IMR-90 (cell line): ENCODE data around the gene MRPL44.
A peak's percentile ranks its signal among the peaks of the same experiment; 100 is the strongest.

Source experiments
- BHLHE40 ChIP-seq: fragments of 150-350 bp; IDR thresholded peaks from 2 replicates; pipeline ENCODE4 v1.6.1; 2016; ENCODE audit warnings: mild to moderate bottlenecking, low read depth, low read length
- CEBPB ChIP-seq: IDR thresholded peaks from 2 replicates; pipeline ENCODE4 v1.6.1; 2012; ENCODE audit warnings: low read depth, low read length, improper control_type of control experiment
- CHD1 ChIP-seq: IDR thresholded peaks from 2 replicates; pipeline ENCODE4 v1.6.1; 2012; ENCODE audit warnings: low read depth, low read length, improper control_type of control experiment
- FOS ChIP-seq: fragments of 150-350 bp; IDR thresholded peaks from 2 replicates; pipeline ENCODE4 v1.6.1; 2016; ENCODE audit warnings: low read depth, low read length
- MAFK ChIP-seq: IDR thresholded peaks from 2 replicates; pipeline ENCODE4 v1.6.1; 2012; ENCODE audit warnings: low read depth, low read length, improper control_type of control experiment
- MAZ ChIP-seq: IDR thresholded peaks from 2 replicates; pipeline ENCODE4 v1.6.1; 2012; ENCODE audit warnings: low read depth, mild to moderate bottlenecking, low read length, improper control_type of control experiment, moderate library complexity, borderline replicate concordance
- MXI1 ChIP-seq: IDR thresholded peaks from 2 replicates; pipeline ENCODE4 v1.6.1; 2012; ENCODE audit warnings: low read depth, mild to moderate bottlenecking, low read length, moderate library complexity, borderline replicate concordance
- POLR2A ChIP-seq: IDR thresholded peaks from 2 replicates; pipeline ENCODE4 v1.6.1; 2012; ENCODE audit warnings: mild to moderate bottlenecking, low read depth, low read length
- RAD21 ChIP-seq: IDR thresholded peaks from 2 replicates; pipeline ENCODE4 v1.6.1; 2012; ENCODE audit warnings: low read length, improper control_type of control experiment
- RCOR1 ChIP-seq: IDR thresholded peaks from 2 replicates; pipeline ENCODE4 v1.6.1; 2012; ENCODE audit warnings: mild to moderate bottlenecking, low read length, improper control_type of control experiment; ENCODE audit not compliant: insufficient replicate concordance
- SMC3 ChIP-seq: fragments of 150-350 bp; IDR thresholded peaks from 2 replicates; pipeline ENCODE4 v1.6.1; 2016; ENCODE audit warnings: low read depth, mild to moderate bottlenecking, antibody characterized with exemption, low read length, moderate library complexity
- TF ChIP-seq, protein P1 (sequence below): conservative IDR thresholded peaks from 2 replicates; pipeline ENCODE4 v1.5.1; 2012; ENCODE audit warnings: mild to moderate bottlenecking, low read depth, low read length, improper control_type of control experiment
- TF ChIP-seq, protein P2 (sequence below): fragments of 150-350 bp; IDR thresholded peaks from 2 replicates; pipeline ENCODE4 v1.6.1; 2017; ENCODE audit warnings: mild to moderate bottlenecking, antibody characterized with exemption, low read length, low read depth
- TF ChIP-seq, protein P3 (sequence below): fragments of 150-350 bp; IDR thresholded peaks from 2 replicates; pipeline ENCODE4 v1.6.1; 2016; ENCODE audit warnings: low read depth, mild to moderate bottlenecking, low read length, moderate library complexity, borderline replicate concordance

- TF ChIP-seq RAD21 (peak; percentile 33), CEBPB (no peak), POLR2A (peak; percentile 87), MXI1 (no peak; the same call in 1 of the 2 replicates), MAZ (peak; percentile 94), RCOR1 (peak; percentile 69), SMC3 (peak; percentile 25), FOS (no peak), CHD1 (no peak), BHLHE40 (no peak), MAFK (peak; percentile 89)
- TF ChIP-seq, protein P1, sequence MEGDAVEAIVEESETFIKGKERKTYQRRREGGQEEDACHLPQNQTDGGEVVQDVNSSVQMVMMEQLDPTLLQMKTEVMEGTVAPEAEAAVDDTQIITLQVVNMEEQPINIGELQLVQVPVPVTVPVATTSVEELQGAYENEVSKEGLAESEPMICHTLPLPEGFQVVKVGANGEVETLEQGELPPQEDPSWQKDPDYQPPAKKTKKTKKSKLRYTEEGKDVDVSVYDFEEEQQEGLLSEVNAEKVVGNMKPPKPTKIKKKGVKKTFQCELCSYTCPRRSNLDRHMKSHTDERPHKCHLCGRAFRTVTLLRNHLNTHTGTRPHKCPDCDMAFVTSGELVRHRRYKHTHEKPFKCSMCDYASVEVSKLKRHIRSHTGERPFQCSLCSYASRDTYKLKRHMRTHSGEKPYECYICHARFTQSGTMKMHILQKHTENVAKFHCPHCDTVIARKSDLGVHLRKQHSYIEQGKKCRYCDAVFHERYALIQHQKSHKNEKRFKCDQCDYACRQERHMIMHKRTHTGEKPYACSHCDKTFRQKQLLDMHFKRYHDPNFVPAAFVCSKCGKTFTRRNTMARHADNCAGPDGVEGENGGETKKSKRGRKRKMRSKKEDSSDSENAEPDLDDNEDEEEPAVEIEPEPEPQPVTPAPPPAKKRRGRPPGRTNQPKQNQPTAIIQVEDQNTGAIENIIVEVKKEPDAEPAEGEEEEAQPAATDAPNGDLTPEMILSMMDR = no peak
- TF ChIP-seq, protein P2, sequence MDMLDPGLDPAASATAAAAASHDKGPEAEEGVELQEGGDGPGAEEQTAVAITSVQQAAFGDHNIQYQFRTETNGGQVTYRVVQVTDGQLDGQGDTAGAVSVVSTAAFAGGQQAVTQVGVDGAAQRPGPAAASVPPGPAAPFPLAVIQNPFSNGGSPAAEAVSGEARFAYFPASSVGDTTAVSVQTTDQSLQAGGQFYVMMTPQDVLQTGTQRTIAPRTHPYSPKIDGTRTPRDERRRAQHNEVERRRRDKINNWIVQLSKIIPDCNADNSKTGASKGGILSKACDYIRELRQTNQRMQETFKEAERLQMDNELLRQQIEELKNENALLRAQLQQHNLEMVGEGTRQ = peak; percentile 80
- TF ChIP-seq, protein P3, sequence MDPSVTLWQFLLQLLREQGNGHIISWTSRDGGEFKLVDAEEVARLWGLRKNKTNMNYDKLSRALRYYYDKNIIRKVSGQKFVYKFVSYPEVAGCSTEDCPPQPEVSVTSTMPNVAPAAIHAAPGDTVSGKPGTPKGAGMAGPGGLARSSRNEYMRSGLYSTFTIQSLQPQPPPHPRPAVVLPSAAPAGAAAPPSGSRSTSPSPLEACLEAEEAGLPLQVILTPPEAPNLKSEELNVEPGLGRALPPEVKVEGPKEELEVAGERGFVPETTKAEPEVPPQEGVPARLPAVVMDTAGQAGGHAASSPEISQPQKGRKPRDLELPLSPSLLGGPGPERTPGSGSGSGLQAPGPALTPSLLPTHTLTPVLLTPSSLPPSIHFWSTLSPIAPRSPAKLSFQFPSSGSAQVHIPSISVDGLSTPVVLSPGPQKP = no peak
Measured at GRCh38 chr2:223944703-223945531, 12.3 kb upstream of the MRPL44 start, which contains the start of gene WDFY1.
